Loucy (cell line): ENCODE measurements around the gene AGR3.
A peak's percentile ranks its signal among the peaks of the same experiment; 100 is the strongest.

ENCODE experiments used
- H2AFZ ChIP-seq: fragments of 200-600 bp; sonication (generic); 2 replicates; pipeline ENCODE4 v1.6.0; 2016; ENCODE audit warnings: antibody characterized with exemption, mild to moderate bottlenecking, low read length, moderate library complexity
- H3F3A ChIP-seq: fragments of 200-600 bp; 2 replicates; pipeline ENCODE4 v1.6.0; 2016; ENCODE audit warnings: antibody characterized with exemption, low read depth, mild to moderate bottlenecking
- H3K27me3 ChIP-seq: fragments of 200-600 bp; sonication (generic); 2 replicates; pipeline ENCODE4 v1.6.1; 2014; ENCODE audit warnings: low read length, mild to moderate bottlenecking; ENCODE audit not compliant: insufficient read depth, poor library complexity, severe bottlenecking
- H3K36me3 ChIP-seq: fragments of 200-600 bp; sonication (generic); 2 replicates; pipeline ENCODE4 v1.6.1; 2016; ENCODE audit warnings: low read length; ENCODE audit not compliant: insufficient read depth
- H3K4me1 ChIP-seq: fragments of 200-600 bp; sonication (generic); 2 replicates; pipeline ENCODE4 v1.5.1; 2014; ENCODE audit warnings: low read length, mild to moderate bottlenecking; ENCODE audit not compliant: insufficient read depth, poor library complexity, severe bottlenecking
- H3K4me2 ChIP-seq: fragments of 200-600 bp; sonication (generic); 2 replicates; pipeline ENCODE4 v1.6.0; 2014; ENCODE audit warnings: antibody characterized with exemption, low read length, low read depth, mild to moderate bottlenecking; ENCODE audit not compliant: poor library complexity, severe bottlenecking
- H3K4me3 ChIP-seq: fragments of 200-600 bp; sonication (generic); 2 replicates; pipeline ENCODE4 v1.5.1; 2014; ENCODE audit warnings: low read length, mild to moderate bottlenecking, mixed read lengths; ENCODE audit not compliant: poor library complexity, severe bottlenecking
- H3K79me2 ChIP-seq: fragments of 200-600 bp; sonication (generic); 2 replicates; pipeline ENCODE4 v1.6.1; 2014; ENCODE audit warnings: low read length; ENCODE audit not compliant: insufficient read depth
- H3K9ac ChIP-seq: fragments of 200-600 bp; sonication (generic); 2 replicates; pipeline ENCODE4 v1.6.0; 2014; ENCODE audit warnings: mild to moderate bottlenecking, low read depth, low read length, moderate library complexity; ENCODE audit not compliant: poor library complexity, severe bottlenecking
- H3K9me2 ChIP-seq: fragments of 200-600 bp; sonication (generic); replicated peaks from 2 replicates; pipeline ENCODE4 v1.6.1; 2016; ENCODE audit warnings: low read depth, low read length, mixed read lengths
- H3K9me3 ChIP-seq: fragments of 200-600 bp; sonication (generic); 2 replicates; pipeline ENCODE4 v1.6.1; 2014; ENCODE audit warnings: mild to moderate bottlenecking, antibody characterized with exemption, low read length, low read depth; ENCODE audit not compliant: insufficient read depth
- H4K20me1 ChIP-seq: fragments of 200-600 bp; sonication (generic); 2 replicates; pipeline ENCODE4 v1.6.0; 2014; ENCODE audit warnings: antibody characterized with exemption, low read length, mild to moderate bottlenecking; ENCODE audit not compliant: insufficient read depth, poor library complexity, severe bottlenecking
- EZH2phosphoT487 ChIP-seq: fragments of 200-600 bp; IDR thresholded peaks from 2 replicates; pipeline ENCODE4 v1.6.1; 2018; ENCODE audit warnings: antibody characterized with exemption, mild to moderate bottlenecking, moderate library complexity, borderline replicate concordance
- TF ChIP-seq, protein P1 (sequence below): fragments of 200-600 bp; sonication (generic); conservative IDR thresholded peaks from 2 replicates; pipeline ENCODE4 v1.5.1; 2014; ENCODE audit warnings: mild to moderate bottlenecking, antibody characterized with exemption, low read length

Gene AGR3

GRCh38 chr7:16822029-16822428 is 59.8 kb downstream of the AGR3 start:
- peak overlapping the region; percentile 11; the same call in 1 of the 2 replicates for H2AFZ ChIP-seq
- peaks cover 5% of the 10 kb centered on the region for H3K4me1 ChIP-seq
- no peaks in the 10 kb centered on the region for H4K20me1 ChIP-seq
- no peak overlapping the region for H3K9ac ChIP-seq
- H3K4me3 ChIP-seq = no peak overlapping the region
- H3K9me2 ChIP-seq = no peaks in the 10 kb centered on the region
- H3F3A ChIP-seq = no peaks in the 10 kb centered on the region
- TF ChIP-seq, protein P1, sequence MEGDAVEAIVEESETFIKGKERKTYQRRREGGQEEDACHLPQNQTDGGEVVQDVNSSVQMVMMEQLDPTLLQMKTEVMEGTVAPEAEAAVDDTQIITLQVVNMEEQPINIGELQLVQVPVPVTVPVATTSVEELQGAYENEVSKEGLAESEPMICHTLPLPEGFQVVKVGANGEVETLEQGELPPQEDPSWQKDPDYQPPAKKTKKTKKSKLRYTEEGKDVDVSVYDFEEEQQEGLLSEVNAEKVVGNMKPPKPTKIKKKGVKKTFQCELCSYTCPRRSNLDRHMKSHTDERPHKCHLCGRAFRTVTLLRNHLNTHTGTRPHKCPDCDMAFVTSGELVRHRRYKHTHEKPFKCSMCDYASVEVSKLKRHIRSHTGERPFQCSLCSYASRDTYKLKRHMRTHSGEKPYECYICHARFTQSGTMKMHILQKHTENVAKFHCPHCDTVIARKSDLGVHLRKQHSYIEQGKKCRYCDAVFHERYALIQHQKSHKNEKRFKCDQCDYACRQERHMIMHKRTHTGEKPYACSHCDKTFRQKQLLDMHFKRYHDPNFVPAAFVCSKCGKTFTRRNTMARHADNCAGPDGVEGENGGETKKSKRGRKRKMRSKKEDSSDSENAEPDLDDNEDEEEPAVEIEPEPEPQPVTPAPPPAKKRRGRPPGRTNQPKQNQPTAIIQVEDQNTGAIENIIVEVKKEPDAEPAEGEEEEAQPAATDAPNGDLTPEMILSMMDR = no peak
- TF ChIP-seq EZH2phosphoT487 = no peak
- H3K79me2 ChIP-seq = no peaks in the 10 kb centered on the region
- H3K9me3 ChIP-seq = no peaks in the 10 kb centered on the region
- H3K27me3 ChIP-seq = no peaks in the 10 kb centered on the region
- no peak overlapping the region for H3K4me2 ChIP-seq
- no peaks in the 10 kb centered on the region for H3K36me3 ChIP-seq

GRCh38 chr7:16818732-16819131 is 63.1 kb downstream of the AGR3 start:
- Histone ChIP-seq H3K4me3 (no peak overlapping the region), H2AFZ (no peak overlapping the region), H3K4me2 (no peak overlapping the region), H3K36me3 (no peaks in the 10 kb centered on the region), H3K9me2 (no peaks in the 10 kb centered on the region), H3K27me3 (no peaks in the 10 kb centered on the region), H3F3A (no peaks in the 10 kb centered on the region), H3K9ac (no peak overlapping the region), H3K9me3 (no peaks in the 10 kb centered on the region), H3K4me1 (peaks cover 5% of the 10 kb centered on the region), H3K79me2 (no peaks in the 10 kb centered on the region), H4K20me1 (no peaks in the 10 kb centered on the region)
- no peak for TF ChIP-seq EZH2phosphoT487
- TF ChIP-seq, protein P1 = no peak

- H3K36me3 ChIP-seq = no peaks in the 10 kb centered on the region
- peaks cover 5% of the 10 kb centered on the region for H3K4me1 ChIP-seq
- no peaks in the 10 kb centered on the region for H3K79me2 ChIP-seq
- no peak overlapping the region for H3K9ac ChIP-seq
- no peak overlapping the region for H3K4me3 ChIP-seq
- H3F3A ChIP-seq = no peaks in the 10 kb centered on the region
- H3K27me3 ChIP-seq = no peaks in the 10 kb centered on the region
- H3K9me2 ChIP-seq = no peaks in the 10 kb centered on the region
- TF ChIP-seq, protein P1 = no peak
- no peak for TF ChIP-seq EZH2phosphoT487
- no peaks in the 10 kb centered on the region for H4K20me1 ChIP-seq
- no peak overlapping the region for H3K4me2 ChIP-seq
- no peaks in the 10 kb centered on the region for H3K9me3 ChIP-seq
- H2AFZ ChIP-seq = no peak overlapping the region
Observed at GRCh38 chr7:16817536-16817935, 64.2 kb downstream of the AGR3 start.
